Caco-2 (cell line): ENCODE data around the gene SNN. TPM values are rescaled to one million over a fixed set of nuclear protein-coding genes. Genes with fewer than 3 reads are reported as not detected.

Experiments
- BruUV-seq: library from RNA; stranded (reverse); fragments of 400-500 nt; replicated peaks from 2 replicates; lab custom pipeline; 2021; lab: Mats Ljungman, UMichigan
- CTCF ChIA-PET: fragments of 300-600 bp; sonication (Branson Sonifier 250); formaldehyde crosslinking; loops from one replicate; lab custom pipeline; 2022; ENCODE audit warnings: antibody characterized with exemption; lab: Charles Lee
- POLR2A ChIA-PET: fragments of 300-600 bp; sonication (Branson Sonifier 250); formaldehyde crosslinking; loops from one replicate; lab custom pipeline; 2022; ENCODE audit warnings: antibody characterized with exemption; lab: Charles Lee
- DNase-seq, 2 experiments: peaks; one replicate each; pipeline versions ENCODE4 v3.0.0 to v3.0.0-alpha.2; 2020 to 2022
- H3K27me3 ChIP-seq: replicated peaks from 2 replicates; pipeline ENCODE4 v1.6.0; 2011; ENCODE audit warnings: low read length; ENCODE audit not compliant: control insufficient read depth, insufficient read depth
- H3K36me3 ChIP-seq: 2 replicates; pipeline ENCODE4 v1.5.1; 2011; ENCODE audit warnings: low read length; ENCODE audit not compliant: control insufficient read depth, insufficient read depth
- H3K4me1 ChIP-seq: fragments of 250-450 bp; sonication (Bioruptor Pico); 2 replicates; pipeline ENCODE4 v1.5.1; 2020; ENCODE audit warnings: mild to moderate bottlenecking
- H3K4me3 ChIP-seq: 2 replicates; pipeline ENCODE4 v1.5.1; 2011; ENCODE audit warnings: low read depth, mild to moderate bottlenecking, control low read depth, low read length
- H3K9me3 ChIP-seq: fragments of 250-450 bp; sonication (Bioruptor Pico); 2 replicates; pipeline ENCODE4 v1.5.1; 2020; ENCODE audit warnings: mild to moderate bottlenecking, moderate library complexity
- H3K27ac Mint-ChIP-seq: one replicate; pipeline ENCODE4 v1.8.0; 2022; ENCODE audit warnings: mixed read lengths; ENCODE audit not compliant: unreplicated experiment
- H3K27me3 Mint-ChIP-seq: one replicate; pipeline ENCODE4 v1.8.0; 2022; ENCODE audit warnings: mixed read lengths; ENCODE audit not compliant: insufficient read depth, unreplicated experiment
- H3K36me3 Mint-ChIP-seq: one replicate; pipeline ENCODE4 v1.8.0; 2022; ENCODE audit warnings: mild to moderate bottlenecking, mixed read lengths; ENCODE audit not compliant: insufficient read depth, unreplicated experiment
- H3K4me1 Mint-ChIP-seq: one replicate; pipeline ENCODE4 v1.8.0; 2022; ENCODE audit warnings: low read depth, mixed read lengths; ENCODE audit not compliant: unreplicated experiment
- H3K4me3 Mint-ChIP-seq: one replicate; pipeline ENCODE4 v1.8.0; 2022; ENCODE audit warnings: mild to moderate bottlenecking, moderate library complexity, mixed read lengths; ENCODE audit not compliant: unreplicated experiment
- H3K9me3 Mint-ChIP-seq: one replicate; pipeline ENCODE4 v1.8.0; 2022; ENCODE audit warnings: mixed read lengths; ENCODE audit not compliant: unreplicated experiment
- CTCF ChIP-seq, 2 experiments: fragments of 200-600 bp in 1 of 2; IDR thresholded peaks; 1 replicate in 1 of 2; 2 replicates in 1 of 2; pipeline versions ENCODE4 v1.5.1 to v1.8.0; 2011 to 2022; ENCODE audit warnings: antibody characterized with exemption in 1 of 2, control low read depth in 1 of 2, inconsistent platforms in 1 of 2, low read depth in 1 of 2, low read length in 1 of 2, mild to moderate bottlenecking in 1 of 2, moderate library complexity in 1 of 2; ENCODE audit not compliant: insufficient read depth in 1 of 2, severe bottlenecking in 1 of 2, unreplicated experiment in 1 of 2
- intact Hi-C: fragments of 100-400 bp; cut with micrococcal nuclease; formaldehyde crosslinking; loops from one replicate; pipeline ENCODE4 v1.10.0; 2022; ENCODE audit not compliant: unreplicated experiment
- total RNA-seq: library from RNA; stranded (reverse); gene quantifications from 2 replicates; pipeline ENCODE4 v1.2.3, GENCODE V29; 2022

Gene SNN
- total RNA-seq, 1 experiment from 2014 or later, result 12.8 TPM

DNA sequence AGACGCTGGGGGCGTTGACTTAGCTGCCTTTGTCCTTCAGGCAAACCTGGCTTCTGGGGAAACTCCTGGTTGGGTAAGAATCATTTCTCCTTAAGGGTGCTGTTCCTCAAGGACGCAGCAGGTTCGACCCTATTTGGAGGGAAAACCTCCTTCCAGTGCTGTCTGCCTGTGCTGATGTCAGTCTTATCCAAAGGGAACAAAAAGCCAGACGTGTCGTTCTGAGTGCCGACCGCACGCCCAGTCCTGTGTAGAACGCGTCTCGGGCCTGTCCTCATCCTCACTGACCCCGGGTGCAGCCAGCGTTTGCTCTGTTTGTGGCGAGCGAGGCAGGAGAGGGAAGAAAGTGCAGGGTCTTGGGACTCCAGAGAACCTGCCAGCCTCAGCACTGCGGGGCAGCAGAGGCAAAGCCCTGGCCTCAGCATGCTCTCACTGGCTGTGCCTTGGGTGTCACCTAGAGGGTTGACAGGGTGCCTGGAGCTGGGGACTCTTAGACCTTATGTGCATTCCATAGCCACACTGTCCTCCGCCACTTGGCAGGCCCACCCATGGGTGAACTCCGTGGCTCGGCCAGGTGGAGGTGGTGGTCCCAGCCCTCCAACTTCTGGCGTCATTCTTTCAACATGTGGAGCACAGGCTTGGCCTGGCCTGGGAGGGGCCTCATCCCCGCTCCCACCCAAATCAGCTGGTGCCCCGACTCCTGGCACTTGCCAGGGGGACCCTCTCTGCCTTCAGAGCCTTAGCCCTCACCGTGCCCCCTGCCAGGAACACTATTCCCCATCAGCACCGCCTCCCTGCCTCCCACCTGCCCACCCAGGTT lies 6.0 kb downstream of the SNN start:
- H3K4me1 ChIP-seq, result peaks cover 13% of the 10 kb centered on the region
- no peaks in the 10 kb centered on the region for H3K9me3 Mint-ChIP-seq
- no peak overlapping the region for H3K4me3 Mint-ChIP-seq
- H3K36me3 Mint-ChIP-seq, result peaks cover 31% of the 10 kb centered on the region
- H3K27me3 Mint-ChIP-seq, result no peaks in the 10 kb centered on the region
- peaks cover 5% of the 10 kb centered on the region for H3K36me3 ChIP-seq
- no peak for DNase-seq
- H3K27ac Mint-ChIP-seq, result peak overlapping the region; percentile 44
- no peaks in the 10 kb centered on the region for H3K9me3 ChIP-seq
- H3K4me3 ChIP-seq, result no peak overlapping the region
- H3K4me1 Mint-ChIP-seq, result peaks cover 6% of the 10 kb centered on the region
- ChIA-PET CTCF (interaction anchor here (0.6 kb wide), 1 partner anchor 139 kb away, joined by 5 read pairs; no protein-coding TSS in a partner anchor), POLR2A (no interaction called here)
- H3K27me3 ChIP-seq, result no peaks in the 10 kb centered on the region
- BruUV-seq, result no TSS peak
- intact Hi-C loops, result no loop called here
- no peak for TF ChIP-seq CTCF (IDR thresholded peaks at IDR 0.05; ENCODE audit: insufficient read depth in 1 of 2, low read depth in 1 of 2, low read length in 1 of 2, severe bottlenecking in 1 of 2, unreplicated experiment in 1 of 2)

DNA sequence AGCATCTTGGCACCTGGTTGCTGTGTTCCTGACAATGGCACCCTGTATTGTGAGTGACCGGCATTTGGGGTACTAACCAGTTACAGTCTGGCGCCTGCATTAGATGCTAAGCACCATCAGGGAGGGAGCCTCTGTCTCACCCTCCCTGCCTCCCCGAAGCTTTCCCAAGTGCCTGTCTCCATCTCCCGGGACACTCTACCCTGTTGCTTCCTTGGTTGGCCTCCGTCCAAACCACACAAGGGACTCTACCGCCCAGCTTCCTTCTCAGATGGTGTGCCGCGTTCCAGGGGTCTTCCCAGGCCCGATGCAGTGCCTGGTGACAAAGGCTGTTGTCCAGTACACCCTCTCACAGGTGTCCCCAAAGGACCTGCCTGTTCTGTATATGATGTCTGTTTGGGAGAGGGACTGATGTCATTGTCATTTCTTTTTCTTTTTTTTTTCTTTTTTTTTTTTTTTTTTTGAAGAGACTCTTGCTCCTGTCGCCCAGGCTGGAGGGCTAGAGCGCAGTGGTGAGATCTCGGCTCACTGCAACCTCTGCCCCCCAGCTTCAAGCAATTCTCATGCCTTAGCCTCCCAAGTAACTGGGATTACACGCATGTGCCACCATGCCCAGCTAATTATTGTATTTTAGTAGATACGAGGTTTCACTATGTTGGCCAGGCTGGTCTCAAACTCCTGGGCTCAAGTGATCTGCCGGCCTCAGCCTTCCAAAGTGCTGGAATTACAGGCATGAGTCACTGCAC lies 6.7 kb downstream of the SNN start:
- H3K27me3 Mint-ChIP-seq, result no peaks in the 10 kb centered on the region
- CTCF ChIA-PET, result no interaction called here
- intact Hi-C loops, result no loop called here
- peak overlapping the region; percentile 44 for H3K27ac Mint-ChIP-seq
- H3K4me1 Mint-ChIP-seq, result peaks cover 6% of the 10 kb centered on the region
- H3K4me3 Mint-ChIP-seq, result no peak overlapping the region
- no peak for TF ChIP-seq CTCF (IDR thresholded peaks at IDR 0.05; ENCODE audit: insufficient read depth in 1 of 2, low read depth in 1 of 2, low read length in 1 of 2, severe bottlenecking in 1 of 2, unreplicated experiment in 1 of 2)
- Histone ChIP-seq H3K4me1 (peaks cover 13% of the 10 kb centered on the region), H3K27me3 (no peaks in the 10 kb centered on the region), H3K4me3 (no peak overlapping the region), H3K36me3 (peaks cover 5% of the 10 kb centered on the region), H3K9me3 (no peaks in the 10 kb centered on the region)
- POLR2A ChIA-PET, result no interaction called here
- no peaks in the 10 kb centered on the region for H3K9me3 Mint-ChIP-seq
- peaks cover 37% of the 10 kb centered on the region for H3K36me3 Mint-ChIP-seq
- DNase-seq, result no peak
- BruUV-seq, result no TSS peak
